ENCODE results near the gene DHRS12.

The DHRS12 gene

GRCh38 chr13:51803422-51804294 lies at the start of gene DHRS12:
Gene DHRS12 (minus strand): TSS chr13:51804163. CDS start chr13:51799659, 4,504 bp downstream.
- Histone ChIP-seq H3K36me3 (ENCODE audit: insufficient read depth, low read length) (no peaks in the 10 kb centered on the region), H3K4me1 (ENCODE audit: insufficient read depth, low read length) (peaks cover 34% of the 10 kb centered on the region), H3K9ac (ENCODE audit: low read depth, low read length) (peak within 1 kb of the TSS; percentile 79), H3K9me3 (ENCODE audit: control insufficient read depth, insufficient read depth, low read length) (no peaks in the 10 kb centered on the region)

- H3K36me3 ChIP-seq (ENCODE audit: insufficient read depth, low read length): no peaks in the 10 kb centered on the region
- H3K4me1 ChIP-seq (ENCODE audit: insufficient read depth, low read length): no peaks in the 10 kb centered on the region; the same call in 1 of the 2 replicates
- no peaks in the 10 kb centered on the region for H3K9me3 ChIP-seq (ENCODE audit: control insufficient read depth, insufficient read depth, low read length)
- H3K9ac ChIP-seq (ENCODE audit: low read depth, low read length): no peak overlapping the region
Observed at GRCh38 chr13:51849145-51850101, 45.5 kb upstream of the DHRS12 start.

GRCh38 chr13:51848674-51849073 lies 44.7 kb upstream of the DHRS12 start:
- Histone ChIP-seq H3K4me1 (ENCODE audit: insufficient read depth, low read length) (no peaks in the 10 kb centered on the region; the same call in 1 of the 2 replicates), H3K9me3 (ENCODE audit: control insufficient read depth, insufficient read depth, low read length) (no peaks in the 10 kb centered on the region), H3K9ac (ENCODE audit: low read depth, low read length) (no peak overlapping the region), H3K36me3 (ENCODE audit: insufficient read depth, low read length) (no peaks in the 10 kb centered on the region)

DNA sequence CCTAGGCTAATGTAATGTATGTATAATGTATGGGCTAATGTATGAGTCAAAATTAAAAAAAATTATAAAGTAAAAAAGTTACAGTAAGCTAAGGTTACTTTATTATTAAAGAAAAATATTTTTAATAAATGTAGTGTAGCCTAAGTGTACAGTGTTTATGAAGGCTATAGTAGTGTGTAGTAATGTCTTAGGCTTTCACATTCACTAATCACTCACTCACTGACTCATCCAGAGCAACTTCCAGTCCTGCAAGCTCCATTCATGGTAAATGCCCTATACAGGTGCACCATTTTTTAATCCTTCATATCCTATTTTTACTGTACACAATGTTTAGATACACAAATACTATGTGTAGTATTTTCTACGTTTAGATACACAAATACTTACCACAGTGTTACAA lies 42.8 kb upstream of the DHRS12 start:
- Histone ChIP-seq H3K36me3 (ENCODE audit: insufficient read depth, low read length) (no peaks in the 10 kb centered on the region), H3K9ac (ENCODE audit: low read depth, low read length) (no peak overlapping the region), H3K9me3 (ENCODE audit: control insufficient read depth, insufficient read depth, low read length) (no peaks in the 10 kb centered on the region), H3K4me1 (ENCODE audit: insufficient read depth, low read length) (no peaks in the 10 kb centered on the region; the same call in 1 of the 2 replicates)

- Histone ChIP-seq H3K9ac (ENCODE audit: low read depth, low read length) (peak overlapping the region; percentile 23; the same call in 1 of the 2 replicates), H3K9me3 (ENCODE audit: control insufficient read depth, insufficient read depth, low read length) (no peaks in the 10 kb centered on the region), H3K36me3 (ENCODE audit: insufficient read depth, low read length) (no peaks in the 10 kb centered on the region), H3K4me1 (ENCODE audit: insufficient read depth, low read length) (no peaks in the 10 kb centered on the region; the same call in 1 of the 2 replicates)
Observed at GRCh38 chr13:51845574-51846318, 41.8 kb upstream of the DHRS12 start.

DNA sequence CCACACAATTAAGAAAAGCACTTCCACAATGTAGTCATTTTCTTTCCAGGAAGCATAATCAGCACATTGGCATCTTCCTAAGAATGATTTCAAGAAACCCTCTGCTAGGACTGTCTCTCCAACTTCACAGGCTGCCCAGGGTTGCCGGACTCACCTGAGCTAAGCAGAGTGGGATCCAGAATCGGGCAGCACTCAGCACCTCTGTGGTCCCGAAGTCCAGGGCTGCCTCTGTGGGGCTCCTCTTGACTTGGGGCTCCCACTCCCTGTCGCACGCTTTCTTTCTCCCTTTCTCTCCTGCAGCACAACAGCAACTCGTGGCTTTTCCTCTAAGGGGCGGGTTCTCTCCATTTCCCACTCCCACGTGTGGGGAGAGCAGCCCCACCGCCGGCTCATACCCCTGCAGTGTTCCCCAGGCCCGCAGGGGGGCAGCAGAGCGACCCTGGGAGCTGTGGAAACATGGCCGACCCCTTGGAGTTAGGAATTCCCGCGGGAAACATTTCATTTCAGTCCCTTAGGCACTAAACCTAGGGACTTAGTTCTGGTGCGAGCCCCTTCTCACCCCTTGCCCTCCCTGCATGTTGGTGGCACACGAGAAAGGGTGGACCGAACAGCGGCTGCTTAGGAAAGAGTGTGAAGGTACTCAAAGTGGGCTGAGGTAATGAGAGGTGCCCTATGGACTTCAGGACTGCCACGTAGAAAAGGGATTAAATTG lies 41.1 kb upstream of the DHRS12 start, which contains the start of gene TMEM272:
TMEM272 (minus strand) TSS at position 316 of the 712 bp plus-strand sequence. CDS start 6,647 bp downstream, outside the sequence.
- H3K4me1 ChIP-seq (ENCODE audit: insufficient read depth, low read length): no peaks in the 10 kb centered on the region; the same call in 1 of the 2 replicates
- no peaks in the 10 kb centered on the region for H3K9me3 ChIP-seq (ENCODE audit: control insufficient read depth, insufficient read depth, low read length)
- H3K36me3 ChIP-seq (ENCODE audit: insufficient read depth, low read length): no peaks in the 10 kb centered on the region
- H3K9ac ChIP-seq (ENCODE audit: low read depth, low read length): peak within 1 kb of the TSS; percentile 23; the same call in 1 of the 2 replicates

- Histone ChIP-seq H3K9me3 (ENCODE audit: control insufficient read depth, insufficient read depth, low read length) (no peaks in the 10 kb centered on the region), H3K9ac (ENCODE audit: low read depth, low read length) (no peak overlapping the region), H3K4me1 (ENCODE audit: insufficient read depth, low read length) (no peaks in the 10 kb centered on the region), H3K36me3 (ENCODE audit: insufficient read depth, low read length) (no peaks in the 10 kb centered on the region)
Observed at GRCh38 chr13:51843529-51843928, 39.6 kb upstream of the DHRS12 start.

DNA sequence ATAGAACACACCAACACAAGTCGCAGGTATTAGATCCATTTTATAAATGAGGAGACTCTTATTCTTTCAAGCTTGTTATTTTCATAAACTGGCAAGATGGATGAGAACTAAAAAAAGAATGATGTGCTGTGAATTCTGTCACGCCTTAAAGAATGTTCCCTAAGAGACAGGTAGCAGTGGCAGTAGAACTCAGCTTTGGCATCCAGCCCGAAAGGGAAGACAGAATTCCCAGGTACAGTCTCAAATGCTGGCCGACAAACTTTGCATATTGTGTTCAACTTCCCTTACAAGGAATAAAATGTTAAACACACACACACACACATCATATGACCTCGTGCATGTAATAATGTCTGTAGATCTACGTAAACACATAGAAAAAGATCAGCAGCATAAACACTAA lies 37.8 kb upstream of the DHRS12 start:
- Histone ChIP-seq H3K9ac (ENCODE audit: low read depth, low read length) (no peak overlapping the region), H3K4me1 (ENCODE audit: insufficient read depth, low read length) (no peaks in the 10 kb centered on the region), H3K9me3 (ENCODE audit: control insufficient read depth, insufficient read depth, low read length) (no peaks in the 10 kb centered on the region), H3K36me3 (ENCODE audit: insufficient read depth, low read length) (no peaks in the 10 kb centered on the region)

DNA sequence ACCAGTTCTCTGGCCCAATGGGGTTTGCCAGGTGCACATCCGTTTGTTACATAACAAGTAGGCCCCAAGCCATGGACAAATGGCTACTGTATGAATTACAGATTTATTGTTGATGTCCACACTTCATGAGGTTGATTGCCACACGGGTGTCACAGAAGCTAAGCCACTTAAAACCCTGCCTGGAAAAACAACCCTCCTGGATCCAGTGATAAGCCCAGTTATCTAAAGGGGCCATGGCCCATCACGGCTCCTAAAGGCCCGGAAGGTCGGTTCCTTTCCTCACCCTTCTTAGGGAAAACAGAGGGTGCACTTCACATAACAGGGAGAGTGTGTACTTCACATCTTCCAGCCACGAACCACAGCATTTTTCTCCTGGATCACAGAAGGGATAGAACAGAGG lies 37.0 kb upstream of the DHRS12 start:
- Histone ChIP-seq H3K9ac (ENCODE audit: low read depth, low read length) (no peak overlapping the region), H3K4me1 (ENCODE audit: insufficient read depth, low read length) (no peaks in the 10 kb centered on the region), H3K36me3 (ENCODE audit: insufficient read depth, low read length) (no peaks in the 10 kb centered on the region), H3K9me3 (ENCODE audit: control insufficient read depth, insufficient read depth, low read length) (no peaks in the 10 kb centered on the region)

DNA sequence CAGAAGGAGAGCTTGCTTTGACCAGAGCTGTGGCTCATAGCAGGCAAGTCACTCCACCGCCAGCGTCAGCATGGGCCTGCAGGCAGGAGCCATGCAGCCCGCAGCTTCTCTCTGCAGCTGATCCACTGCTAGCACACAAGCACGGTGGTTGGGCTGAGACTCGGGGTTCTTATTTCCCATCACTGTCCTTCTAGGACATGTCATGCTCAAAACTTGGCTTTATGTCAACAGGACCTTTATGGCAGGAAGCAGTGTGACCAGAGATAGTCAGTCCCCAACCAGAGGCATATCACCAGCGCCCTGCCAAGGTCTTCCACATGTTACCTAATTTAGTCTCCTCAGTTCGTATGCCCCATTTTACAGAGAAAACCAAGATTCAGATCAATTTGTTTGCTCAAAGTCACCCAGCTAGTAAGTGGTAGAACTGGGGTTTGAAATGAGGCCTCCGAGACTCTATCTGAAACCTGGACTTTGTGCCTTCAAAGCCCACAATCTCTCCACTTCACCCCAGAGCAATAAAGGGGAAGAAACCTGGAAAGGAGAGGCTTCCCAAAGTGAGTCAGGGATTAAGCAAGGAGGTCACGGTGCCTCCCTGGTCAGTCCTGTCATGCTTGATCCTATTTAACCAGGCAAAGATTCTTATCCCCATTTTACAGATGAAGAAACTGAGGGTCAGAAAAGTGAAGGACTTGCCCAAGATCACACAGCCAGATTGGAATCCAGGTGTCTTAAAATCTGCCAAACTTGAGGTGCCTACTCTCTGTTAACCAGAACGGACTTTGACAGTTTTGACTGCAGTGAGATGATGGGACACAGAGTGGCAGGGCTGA lies 36.0 kb upstream of the DHRS12 start:
- Histone ChIP-seq H3K36me3 (ENCODE audit: insufficient read depth, low read length) (no peaks in the 10 kb centered on the region), H3K4me1 (ENCODE audit: insufficient read depth, low read length) (no peaks in the 10 kb centered on the region), H3K9ac (ENCODE audit: low read depth, low read length) (no peak overlapping the region), H3K9me3 (ENCODE audit: control insufficient read depth, insufficient read depth, low read length) (no peaks in the 10 kb centered on the region)

GRCh38 chr13:51838240-51838846 lies 34.4 kb upstream of the DHRS12 start:
- Histone ChIP-seq H3K4me1 (ENCODE audit: insufficient read depth, low read length) (no peaks in the 10 kb centered on the region), H3K36me3 (ENCODE audit: insufficient read depth, low read length) (no peaks in the 10 kb centered on the region), H3K9me3 (ENCODE audit: control insufficient read depth, insufficient read depth, low read length) (no peaks in the 10 kb centered on the region), H3K9ac (ENCODE audit: low read depth, low read length) (no peak overlapping the region)

DNA sequence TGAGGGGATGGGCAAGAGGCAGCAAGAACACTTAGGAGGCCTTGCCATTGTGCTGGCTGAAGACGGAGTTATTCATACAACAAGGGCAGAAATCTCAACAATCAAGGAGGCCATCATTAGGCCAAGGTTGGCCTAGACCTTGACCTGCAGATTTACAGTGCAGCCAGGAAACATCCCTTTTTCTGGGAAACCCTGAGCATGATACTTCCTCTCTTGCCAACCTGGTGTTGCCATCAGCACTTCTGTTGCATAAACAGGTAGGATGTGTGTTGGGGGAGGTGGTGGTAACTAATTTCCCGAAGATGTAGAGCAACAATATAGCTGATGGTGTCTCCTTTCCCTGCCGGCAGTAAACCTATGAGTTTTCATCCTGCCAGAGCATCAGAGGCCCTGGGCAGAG lies 33.1 kb upstream of the DHRS12 start:
- H3K36me3 ChIP-seq (ENCODE audit: insufficient read depth, low read length): no peaks in the 10 kb centered on the region
- H3K9ac ChIP-seq (ENCODE audit: low read depth, low read length): no peak overlapping the region
- H3K4me1 ChIP-seq (ENCODE audit: insufficient read depth, low read length): no peaks in the 10 kb centered on the region
- H3K9me3 ChIP-seq (ENCODE audit: control insufficient read depth, insufficient read depth, low read length): no peaks in the 10 kb centered on the region

Data from ES-I3 (cell line).